Measurements from ENCODE around the gene TFIP11. TPM values are rescaled to one million over a fixed set of nuclear protein-coding genes. Genes with fewer than 3 reads are reported as not detected.

The TFIP11 gene
- total RNA-seq, 1 donor from 2014 or later, result 45.7 TPM

DNA sequence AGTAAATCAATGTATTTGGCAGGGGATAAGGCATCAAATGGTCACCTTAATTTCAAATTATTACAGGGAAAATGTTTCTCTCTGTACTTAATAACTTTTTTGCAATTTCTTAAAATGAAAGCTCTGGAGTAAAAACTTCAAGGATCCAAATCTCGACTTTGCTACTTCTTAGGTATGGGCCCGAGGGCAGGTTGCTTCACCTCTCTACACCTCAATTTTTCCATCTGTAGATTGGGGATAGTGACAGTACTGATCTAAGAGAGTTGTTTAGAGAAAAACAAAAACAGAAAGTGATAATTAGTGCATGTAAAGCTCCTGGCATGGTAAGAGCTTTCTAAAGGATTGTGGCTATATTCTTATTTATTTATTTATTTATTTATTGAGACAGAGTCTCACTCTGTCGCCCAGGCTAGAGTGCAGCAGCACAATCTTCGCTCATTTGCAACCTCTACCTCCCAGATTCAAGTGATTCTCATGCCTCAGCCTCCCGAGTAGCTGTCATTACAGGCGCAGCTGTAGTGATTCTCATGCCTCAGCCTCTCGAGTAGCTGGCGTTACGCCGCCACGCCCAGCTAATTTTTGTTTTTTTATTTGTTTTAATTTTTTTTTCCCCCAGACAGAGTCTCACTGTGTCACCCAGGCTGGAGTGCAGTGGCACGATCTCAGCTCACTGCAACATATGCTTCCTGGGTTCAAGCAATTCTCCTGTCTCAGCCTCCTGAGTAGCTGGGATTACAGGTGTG is 2.3 kb upstream of the TFIP11 start:
- DNase-seq (ENCODE audit: low spot score in 2 of 2) (no peak), FAIRE-seq (no peak)

DNA sequence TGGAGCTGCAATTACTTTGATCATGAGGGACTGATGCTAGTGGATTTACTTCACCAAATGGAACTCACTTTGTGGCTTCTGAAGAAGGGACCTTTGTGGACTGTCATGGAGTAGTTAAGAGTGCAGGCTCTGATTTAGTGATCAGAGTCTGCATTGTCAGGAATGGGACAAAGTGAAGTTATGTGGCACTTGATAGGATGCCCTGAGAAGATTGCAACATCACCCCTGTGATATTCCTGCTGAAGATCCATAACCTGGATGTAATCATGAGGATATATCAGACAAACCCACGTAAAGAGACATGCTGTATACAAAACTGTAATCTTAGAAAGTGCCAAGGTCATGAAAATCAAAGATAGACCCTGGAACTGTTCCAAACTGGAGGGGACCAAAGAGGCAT is 1.6 kb upstream of the TFIP11 start:
- FAIRE-seq, result no peak
- no peak for DNase-seq (ENCODE audit: low spot score in 2 of 2)

DNA sequence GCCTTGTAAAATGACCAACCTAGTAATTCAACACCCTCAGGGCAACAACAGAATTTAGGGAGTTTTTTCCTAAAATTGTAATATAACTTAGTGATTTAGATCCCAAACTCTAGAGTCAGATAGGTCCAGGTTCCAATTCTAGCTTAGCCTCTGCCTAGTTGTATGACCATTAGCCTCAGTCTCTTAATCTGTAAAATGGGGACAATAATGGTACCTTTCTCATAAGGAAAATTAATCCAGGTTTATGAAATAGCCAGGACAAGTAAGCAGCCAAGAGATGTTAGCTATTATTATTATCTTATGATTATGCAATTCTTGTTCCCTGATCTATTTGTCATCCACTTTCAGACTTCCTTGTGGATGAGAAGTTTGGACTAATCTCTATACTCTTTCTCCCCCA is 4.1 kb downstream of the TFIP11 start:
- FAIRE-seq, result no peak
- no peak for DNase-seq (ENCODE audit: low spot score in 2 of 2)

DNA sequence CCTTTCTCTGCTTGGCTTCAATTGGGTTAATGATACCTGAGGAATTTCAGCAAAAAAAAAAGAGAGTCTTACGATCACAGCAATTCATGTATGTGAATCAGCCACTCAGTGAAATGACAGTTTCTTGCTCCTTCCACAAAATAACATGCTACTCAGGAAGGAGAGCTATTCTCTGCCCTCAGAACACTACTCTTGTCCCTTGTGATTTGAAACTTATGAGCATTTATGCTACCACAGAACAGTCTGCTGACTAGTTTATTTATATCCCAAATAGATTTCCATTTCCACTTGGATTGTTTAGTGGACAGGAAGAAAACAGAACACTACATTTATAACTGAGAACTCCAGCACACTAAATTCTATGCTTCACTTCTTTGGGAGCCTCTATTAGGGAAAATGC is 8.5 kb downstream of the TFIP11 start:
- no peak for DNase-seq (ENCODE audit: low spot score in 2 of 2)
- no peak for FAIRE-seq

DNA sequence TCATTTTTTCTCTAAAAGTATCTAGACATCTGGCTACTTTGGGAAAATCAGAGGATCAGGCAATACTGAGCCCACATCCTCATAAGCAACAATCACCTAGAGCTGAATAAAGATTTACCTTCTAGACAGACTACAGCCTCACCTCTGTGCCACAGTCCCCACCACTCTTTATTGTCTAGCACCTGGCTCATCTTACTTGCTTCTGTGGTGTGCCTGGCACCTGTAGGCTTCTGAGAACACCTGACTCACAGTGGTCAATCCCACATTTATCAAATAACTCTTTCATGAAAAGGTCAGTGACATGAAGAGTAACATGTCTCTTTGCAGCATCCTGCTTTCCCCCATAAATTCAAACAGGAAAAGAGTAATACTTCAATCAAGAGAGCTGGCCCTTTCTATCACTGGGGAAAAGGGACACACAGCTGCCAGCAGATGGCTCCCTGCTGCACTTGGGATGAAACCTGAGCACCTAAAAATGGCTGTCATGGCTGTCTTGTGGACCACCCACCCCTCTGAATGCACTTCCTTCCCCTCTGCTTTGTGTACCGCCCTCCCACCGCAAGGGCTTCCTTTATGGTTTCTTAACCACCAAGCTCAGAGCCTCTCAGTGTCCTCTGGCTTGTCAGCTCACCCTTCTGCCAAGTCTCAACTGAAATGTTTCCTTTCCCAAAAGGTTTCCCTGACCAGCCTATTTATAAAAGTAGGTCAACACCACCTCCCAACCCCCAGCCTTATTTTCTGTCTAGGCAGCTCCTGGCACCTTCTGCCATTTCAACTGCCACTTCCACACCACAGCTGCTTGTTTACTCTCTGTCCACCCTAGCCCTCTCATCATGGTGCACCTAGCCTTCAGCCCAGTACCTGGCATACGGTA is 9.3 kb downstream of the TFIP11 start:
- FAIRE-seq, result no peak
- no peak for DNase-seq (ENCODE audit: low spot score in 2 of 2)

DNA sequence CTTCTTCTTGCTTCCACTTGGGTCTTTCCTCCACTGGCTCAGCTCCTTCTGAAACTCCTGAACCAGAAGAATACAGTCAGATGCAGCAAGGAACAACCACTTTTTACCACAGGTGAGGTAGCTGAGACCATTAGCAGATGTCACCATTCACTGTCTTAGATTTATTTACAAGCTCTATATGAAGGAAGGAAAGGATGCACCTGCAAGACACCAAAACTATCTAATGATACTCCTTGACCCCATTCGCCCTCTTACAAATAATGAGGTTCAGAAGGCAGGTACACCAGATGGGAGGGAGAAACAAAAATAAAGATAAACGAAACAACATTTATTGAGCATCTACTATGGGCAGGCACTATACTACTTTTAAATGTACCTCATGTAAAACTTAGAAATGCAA is 10.3 kb downstream of the TFIP11 start:
- DNase-seq (ENCODE audit: low spot score in 2 of 2) (no peak), FAIRE-seq (no peak)

DNA sequence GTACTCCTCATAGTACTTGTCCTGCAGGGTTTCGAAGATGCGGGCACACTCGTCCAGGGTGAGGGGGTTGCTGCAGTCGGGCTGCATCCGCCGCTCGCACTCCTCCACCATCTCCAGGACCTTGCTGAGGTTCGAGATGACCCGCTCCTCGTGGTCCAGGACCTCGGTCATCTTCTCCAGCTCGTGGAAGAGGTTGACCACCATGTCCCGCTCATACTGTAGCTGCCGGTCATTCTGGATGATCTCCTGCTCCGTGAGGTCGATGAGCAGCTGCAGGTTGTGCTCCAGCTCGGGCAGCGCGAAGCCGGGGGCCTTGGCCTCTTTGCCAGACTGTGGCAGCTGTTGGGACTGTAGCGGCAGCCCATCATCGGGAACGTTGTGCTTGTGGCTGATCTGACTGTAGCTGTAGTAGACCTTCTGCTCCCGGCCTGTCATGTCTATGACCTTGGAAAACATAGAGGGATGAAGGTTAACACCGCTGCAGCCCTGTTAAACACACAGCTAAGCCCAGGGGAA is 13.0 kb downstream of the TFIP11 start:
- FAIRE-seq (no peak), DNase-seq (ENCODE audit: low spot score in 2 of 2) (no peak)

DNA sequence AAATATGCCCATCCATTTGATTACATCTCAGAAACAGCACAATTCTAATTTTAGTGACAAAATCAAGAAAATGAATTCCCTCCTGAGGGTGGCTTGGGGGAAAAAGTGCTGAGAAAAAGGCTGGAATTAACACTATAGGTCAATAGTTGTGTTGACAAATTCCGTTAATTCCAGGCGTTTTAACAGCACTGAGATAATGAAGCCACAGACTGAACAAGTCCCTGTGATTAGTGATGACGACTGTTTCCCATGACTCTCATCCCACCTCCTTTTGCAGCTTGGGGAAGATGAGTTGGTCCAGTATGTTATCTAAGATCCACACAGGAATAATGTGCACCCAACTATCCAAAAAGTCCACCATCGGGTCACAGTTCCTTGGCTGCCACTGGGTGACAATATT is 15.8 kb downstream of the TFIP11 start:
- DNase-seq (ENCODE audit: low spot score in 2 of 2) (no peak), FAIRE-seq (no peak)

DNA sequence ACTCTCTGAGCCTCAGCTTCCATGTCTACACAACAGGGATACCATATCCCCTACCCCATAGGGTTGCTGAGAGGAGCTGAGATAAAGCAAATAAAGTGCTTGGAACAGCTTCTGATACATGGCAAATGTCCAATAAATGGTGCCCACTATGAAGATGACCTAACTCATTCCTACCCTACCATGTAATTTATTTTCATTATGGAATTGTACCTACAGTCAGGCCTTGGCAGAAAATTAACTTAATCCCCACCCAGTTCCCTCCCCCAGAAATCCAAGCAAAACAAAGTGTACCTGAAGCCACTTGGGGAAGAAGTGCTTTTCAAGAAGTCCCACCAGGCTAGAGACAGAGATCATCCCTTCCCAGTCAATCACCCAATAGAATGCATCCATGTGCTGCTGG is 17.8 kb downstream of the TFIP11 start:
- FAIRE-seq, result no peak
- DNase-seq (ENCODE audit: low spot score in 2 of 2), result no peak

DNA sequence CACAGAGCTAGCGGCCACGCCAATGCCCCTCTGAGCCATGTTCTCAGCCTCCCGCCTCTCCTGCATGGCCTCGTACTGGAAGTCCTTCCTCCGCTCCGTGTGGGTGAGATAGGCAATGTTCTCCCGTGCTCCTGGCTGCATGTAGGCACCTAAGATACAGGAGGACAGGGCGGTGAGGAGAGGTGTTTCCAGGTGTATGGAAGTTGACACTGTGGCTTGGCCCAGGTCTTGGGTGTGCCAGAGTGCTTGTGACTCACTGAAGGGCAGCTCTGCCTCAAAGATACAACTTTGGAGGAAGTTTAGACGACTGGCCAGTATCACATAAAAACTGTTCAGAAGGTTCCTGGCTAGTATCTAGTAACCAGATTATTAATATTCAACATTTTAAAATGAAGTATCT is 20.1 kb downstream of the TFIP11 start:
- FAIRE-seq (no peak), DNase-seq (ENCODE audit: low spot score in 2 of 2) (no peak)

DNA sequence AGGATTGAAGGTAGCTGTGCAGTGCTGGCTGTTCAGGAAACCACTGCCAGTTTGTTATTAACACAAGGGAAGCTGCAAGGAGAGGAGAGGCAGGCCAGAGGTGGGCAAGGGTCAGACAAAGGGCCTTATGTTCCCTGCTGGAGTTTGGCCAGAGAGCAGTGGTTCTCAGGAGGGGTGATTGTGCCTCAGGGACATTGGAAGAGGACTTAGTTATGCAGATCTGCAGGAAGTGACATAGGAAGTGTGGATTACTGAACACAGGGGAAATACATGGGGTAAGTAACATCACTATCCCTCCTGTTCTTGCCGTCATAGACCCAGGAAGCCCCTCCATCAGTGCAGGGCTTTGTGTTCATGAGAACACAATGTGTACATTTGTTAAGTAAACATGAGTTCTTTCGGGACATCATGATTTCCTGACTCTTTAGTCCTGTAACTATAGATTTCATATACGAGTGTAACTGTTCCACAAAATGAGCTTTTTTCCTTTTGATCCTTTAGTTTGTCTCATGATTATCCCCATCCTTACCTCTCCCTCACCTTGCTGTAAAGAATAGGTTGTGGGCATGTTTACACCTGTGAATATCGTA is 22.7 kb downstream of the TFIP11 start:
- no peak for DNase-seq (ENCODE audit: low spot score in 2 of 2)
- no peak for FAIRE-seq

DNA sequence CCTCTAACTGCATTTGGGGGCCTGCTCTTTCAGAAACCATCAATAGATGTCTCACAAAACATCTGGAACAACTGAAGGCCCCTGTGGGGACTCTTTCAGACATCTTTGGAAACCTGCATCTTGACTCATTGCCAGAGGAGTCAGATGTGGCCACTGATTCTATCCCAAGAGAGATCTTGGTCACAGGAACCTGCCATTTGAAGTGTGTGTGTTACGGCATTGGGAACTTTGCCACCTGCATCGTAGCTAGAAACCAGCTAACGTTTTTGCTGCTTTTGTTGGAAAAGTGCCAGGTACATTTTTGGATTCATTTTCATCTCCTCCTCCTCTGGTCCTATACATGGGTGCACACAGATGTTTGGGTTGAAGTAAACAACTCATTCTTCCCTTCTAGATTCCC is 24.3 kb downstream of the TFIP11 start:
- no peak for FAIRE-seq
- DNase-seq (ENCODE audit: low spot score in 2 of 2), result no peak

DNA sequence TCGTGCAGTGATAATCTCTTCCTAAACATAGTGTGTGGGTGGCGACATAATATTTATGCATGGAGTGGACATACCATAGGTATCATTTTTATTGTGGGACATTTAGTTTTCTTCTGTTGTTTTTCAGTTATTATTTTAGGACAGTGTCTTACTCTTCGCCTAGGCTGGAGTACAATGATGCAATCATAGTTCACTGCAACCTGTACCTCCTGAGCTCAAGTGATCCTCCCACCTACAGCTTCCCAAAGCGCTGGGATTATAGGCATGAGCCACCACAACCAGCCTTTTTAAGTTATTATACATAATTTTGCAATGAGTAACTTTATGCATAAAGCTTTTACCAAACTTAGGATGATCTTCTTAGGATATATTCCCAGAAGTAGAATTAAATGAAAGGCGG is 25.9 kb downstream of the TFIP11 start:
- no peak for DNase-seq (ENCODE audit: low spot score in 2 of 2)
- no peak for FAIRE-seq

DNA sequence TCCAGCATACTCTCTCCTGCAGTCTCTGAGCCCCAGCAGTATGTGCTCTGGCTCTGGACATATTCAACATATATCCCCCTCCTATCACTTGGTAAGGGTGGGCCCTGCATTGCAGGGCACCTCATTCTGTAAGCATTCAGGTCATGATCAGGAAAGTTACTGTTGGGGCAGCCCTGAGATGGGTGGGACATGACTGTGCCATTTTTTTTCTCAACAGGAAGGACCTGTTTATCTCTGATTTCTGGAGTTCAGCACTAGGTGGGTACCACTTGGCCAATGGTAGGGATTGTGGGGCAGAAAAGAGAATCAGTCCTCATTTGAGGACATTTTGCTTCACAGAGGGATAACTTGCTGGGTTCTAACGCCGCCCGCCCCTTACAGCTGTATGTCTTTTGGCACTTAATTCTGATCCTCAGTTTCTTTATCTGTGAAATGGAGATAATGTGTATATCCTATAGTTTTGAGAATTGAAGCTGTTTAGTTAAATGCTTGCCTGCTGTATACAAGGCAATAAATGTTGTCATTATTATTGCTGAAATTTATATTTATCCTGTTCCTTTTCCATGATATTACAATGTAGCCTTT is 26.4 kb downstream of the TFIP11 start:
- no peak for FAIRE-seq
- DNase-seq (ENCODE audit: low spot score in 2 of 2), result no peak

DNA sequence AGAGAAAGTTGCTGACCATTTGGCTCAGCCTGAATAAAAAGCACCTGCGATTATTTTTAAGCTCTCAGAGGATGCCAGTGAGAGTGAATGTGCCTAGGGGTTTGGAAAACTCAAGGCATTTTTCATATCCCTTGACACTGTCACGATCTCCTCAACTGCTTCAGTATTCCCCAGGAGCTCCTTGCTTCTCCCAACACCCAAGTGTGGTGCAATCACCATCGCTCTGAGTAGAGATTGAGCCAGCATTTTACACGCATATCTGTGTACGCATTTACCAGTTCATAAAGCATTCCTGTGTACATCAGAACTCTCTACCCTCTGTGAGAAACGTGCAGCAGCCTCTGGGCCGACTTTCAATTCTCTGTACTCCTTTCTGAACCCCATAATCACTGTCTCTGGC is 27.3 kb downstream of the TFIP11 start:
- no peak for FAIRE-seq

DNA sequence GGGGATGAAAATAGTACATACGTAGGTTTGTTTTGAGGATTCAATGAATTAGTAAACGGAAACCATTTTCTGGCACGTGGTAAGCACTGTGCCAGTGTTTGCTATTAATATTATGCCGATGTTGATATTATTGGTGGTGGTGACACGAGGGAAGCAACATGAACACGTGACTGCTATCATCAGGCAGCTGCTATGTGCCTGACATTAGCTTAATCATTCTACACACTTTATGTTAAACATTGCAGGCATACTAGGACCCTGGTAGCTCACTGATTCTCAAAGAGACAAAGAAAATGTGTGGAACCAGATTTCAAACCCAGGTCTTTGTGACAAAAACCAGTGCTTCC is 27.9 kb downstream of the TFIP11 start:
- FAIRE-seq (no peak), DNase-seq (ENCODE audit: low spot score in 2 of 2) (no peak)

More for the DNA sequence above, 27.3 kb downstream of the TFIP11 start:
- DNase-seq (ENCODE audit: low spot score in 2 of 2), result no peak

DNA sequence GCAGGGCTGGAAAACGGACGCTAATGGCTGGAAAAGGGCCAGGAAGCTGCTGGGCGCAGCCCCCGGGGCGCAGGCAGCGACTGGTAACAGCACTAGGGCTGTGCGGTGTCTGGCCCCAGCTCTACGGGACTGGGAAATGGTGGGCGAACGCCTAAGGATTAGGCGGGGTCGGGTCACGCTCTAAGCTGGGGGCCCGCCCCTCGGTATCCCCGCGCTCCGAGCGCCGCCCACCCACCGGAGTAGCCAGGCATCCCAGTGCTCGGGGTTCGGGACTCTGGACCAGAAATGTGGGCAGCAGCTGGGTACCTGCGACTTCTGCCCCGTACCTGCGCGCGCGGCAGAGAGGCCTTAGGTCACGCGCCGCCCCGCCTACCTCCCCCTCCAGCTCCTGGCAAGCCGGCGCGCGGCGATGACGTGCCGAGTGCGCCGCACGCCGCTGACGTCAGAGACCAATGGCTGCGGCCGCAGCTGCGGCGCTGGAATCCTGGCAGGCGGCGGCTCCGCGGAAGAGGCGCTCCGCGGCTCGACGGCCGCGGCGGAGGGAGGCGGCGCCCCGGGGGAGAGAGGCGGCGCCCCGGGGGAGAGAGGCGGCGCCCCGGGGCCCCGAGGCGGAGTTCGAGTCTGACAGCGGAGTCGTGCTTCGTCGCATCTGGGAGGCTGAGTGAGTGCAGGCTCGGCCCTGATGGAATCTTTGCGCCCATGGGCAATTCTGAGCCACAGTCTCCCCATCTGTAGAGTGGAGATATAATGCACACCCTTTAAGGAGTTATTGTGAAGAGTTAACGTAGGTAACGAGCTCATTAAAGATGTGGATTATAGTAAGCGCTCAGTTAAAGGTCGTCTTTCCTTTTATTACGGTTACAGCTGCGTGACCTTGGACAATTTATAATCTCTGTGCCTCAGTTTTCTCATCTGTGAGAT is 28.6 kb downstream of the TFIP11 start, which contains the start of the genes HPS4 and SRRD:
Gene HPS4, minus strand, starts transcription at position 345 of the 921 bp plus-strand sequence. CDS start 2,021 bp downstream, outside the sequence.
Gene SRRD, plus strand, starts transcription at position 439 of the 921 bp plus-strand sequence. Its CDS starts 14 bp downstream, at position 453.
- DNase-seq (ENCODE audit: low spot score in 2 of 2), result peak; percentile 92

DNA sequence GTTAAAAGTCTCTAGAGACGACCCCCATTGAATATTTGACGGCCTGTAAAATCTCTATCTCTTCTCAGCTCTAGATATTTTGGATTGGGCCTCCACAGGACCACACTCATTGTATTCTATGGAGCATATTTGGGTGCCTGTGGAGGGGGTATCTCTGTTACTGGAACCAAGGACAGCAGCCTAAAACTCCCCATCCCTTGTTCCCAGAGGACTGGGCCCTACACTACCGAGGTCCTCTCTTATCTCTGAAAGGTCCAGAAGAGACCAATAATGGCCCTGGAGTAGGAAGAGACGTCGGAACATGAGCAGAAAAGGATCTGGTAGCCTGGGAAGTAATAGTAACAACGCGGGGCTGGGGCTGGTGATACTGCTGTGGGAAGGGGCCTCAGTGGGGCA is 29.2 kb downstream of the TFIP11 start:
- DNase-seq (ENCODE audit: low spot score in 2 of 2) (no peak), FAIRE-seq (no peak)

More for the DNA sequence above, 28.6 kb downstream of the TFIP11 start, which contains the start of the genes HPS4 and SRRD:
- no peak for FAIRE-seq

DNA sequence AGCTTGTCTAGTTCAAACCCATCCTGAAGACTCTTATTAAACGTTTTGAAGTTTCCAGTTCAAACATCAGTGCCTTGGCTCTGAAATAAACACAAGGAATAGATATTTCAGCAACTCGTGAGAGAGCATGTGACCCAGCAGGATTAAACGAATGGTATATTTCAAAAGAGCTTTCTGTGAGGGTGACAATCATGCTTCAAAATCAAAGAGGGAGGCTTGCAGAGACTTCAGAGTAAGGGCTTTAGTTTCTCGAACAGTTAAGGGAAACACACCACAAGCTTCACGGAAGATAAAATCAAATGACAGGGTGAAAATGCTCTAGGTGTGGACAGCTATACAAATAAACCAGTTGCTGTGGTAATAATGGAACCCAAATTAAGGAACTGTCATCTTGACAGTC is 30.1 kb downstream of the TFIP11 start:
- no peak for FAIRE-seq

DNA sequence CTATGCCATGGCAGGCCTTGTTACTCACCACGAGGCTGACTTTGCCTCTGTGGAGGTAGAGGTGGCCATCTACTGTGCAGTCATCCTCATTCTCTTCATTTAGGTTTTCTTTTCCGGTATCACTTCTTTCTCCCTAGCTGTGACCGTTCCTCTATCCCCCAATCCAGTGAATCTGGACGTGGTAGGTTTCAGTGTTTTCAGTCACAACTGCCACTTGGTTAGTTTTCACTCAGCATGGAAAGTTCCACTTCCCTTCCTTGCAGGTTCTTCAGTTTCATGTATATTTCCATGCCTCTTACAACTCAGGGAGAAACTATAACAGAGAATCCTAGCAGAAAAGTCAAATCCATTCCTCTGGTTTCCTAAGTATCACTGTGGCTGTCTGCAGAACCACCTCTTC is 30.6 kb downstream of the TFIP11 start:
- DNase-seq (ENCODE audit: low spot score in 2 of 2) (no peak), FAIRE-seq (no peak)

More for the DNA sequence above, 30.1 kb downstream of the TFIP11 start:
- DNase-seq (ENCODE audit: low spot score in 2 of 2), result no peak
